GM23338 (cell line): ENCODE results near the gene RAB31. TPM values are rescaled to one million over a fixed set of nuclear protein-coding genes. Genes with fewer than 3 reads are reported as not detected.

Experiments
- ATAC-seq: fragments of 200-7000 bp; cut with Tn5 transposase; 3 replicates; pipeline ENCODE4 v1.9.1; 2020
- DNase-seq: peaks from one replicate; pipeline ENCODE4 v3.0.0-alpha.2; 2015; ENCODE audit warnings: low spot score
- H2AFZ ChIP-seq: fragments of 200-600 bp; sonication (generic); 2 replicates; pipeline ENCODE4 v1.8.0; 2016; ENCODE audit warnings: antibody characterized with exemption, mild to moderate bottlenecking, moderate library complexity
- H3F3A ChIP-seq: fragments of 200-600 bp; sonication (generic); replicated peaks from 2 replicates; pipeline ENCODE4 v1.8.0; 2017; ENCODE audit warnings: antibody characterized with exemption, mixed run types, low read depth
- H3K27ac ChIP-seq: fragments of 200-600 bp; sonication (generic); 2 replicates; pipeline ENCODE4 v1.6.1; 2016; ENCODE audit warnings: low read depth
- H3K27me3 ChIP-seq: fragments of 200-600 bp; sonication (generic); 2 replicates; pipeline ENCODE4 v1.8.0; 2016; ENCODE audit warnings: mild to moderate bottlenecking, mixed run types, moderate library complexity; ENCODE audit not compliant: insufficient read depth
- H3K36me3 ChIP-seq: fragments of 200-600 bp; sonication (generic); 2 replicates; pipeline ENCODE4 v1.8.0; 2016; ENCODE audit warnings: mild to moderate bottlenecking; ENCODE audit not compliant: insufficient read depth
- H3K4me1 ChIP-seq: fragments of 200-600 bp; sonication (generic); 2 replicates; pipeline ENCODE4 v1.8.0; 2016; ENCODE audit warnings: mild to moderate bottlenecking, moderate library complexity; ENCODE audit not compliant: insufficient read depth
- H3K4me2 ChIP-seq: fragments of 200-600 bp; sonication (generic); 2 replicates; pipeline ENCODE4 v1.7.1; 2017; ENCODE audit warnings: mixed run types
- H3K4me3 ChIP-seq: fragments of 200-600 bp; sonication (generic); 2 replicates; pipeline ENCODE4 v1.6.1; 2016; ENCODE audit warnings: mixed run types
- H3K79me2 ChIP-seq: fragments of 200-600 bp; sonication (generic); replicated peaks from 2 replicates; pipeline ENCODE4 v1.8.0; 2017; ENCODE audit warnings: mild to moderate bottlenecking; ENCODE audit not compliant: insufficient read depth
- H3K9me2 ChIP-seq: fragments of 200-600 bp; sonication (generic); 2 replicates; pipeline ENCODE4 v1.8.0; 2017; ENCODE audit not compliant: insufficient read depth
- H4K20me1 ChIP-seq: fragments of 200-600 bp; sonication (generic); replicated peaks from 2 replicates; pipeline ENCODE4 v1.8.0; 2017; ENCODE audit warnings: mild to moderate bottlenecking; ENCODE audit not compliant: insufficient read depth
- H3K27ac Mint-ChIP-seq: 2 replicates; pipeline ENCODE4 v1.8.0; 2020; ENCODE audit warnings: inconsistent platforms, mild to moderate bottlenecking, moderate library complexity, mixed read lengths
- H3K27me3 Mint-ChIP-seq: 3 replicates; pipeline ENCODE4 v1.8.0; 2022; ENCODE audit warnings: low read depth, mild to moderate bottlenecking, moderate library complexity, mixed read lengths, inconsistent platforms; ENCODE audit not compliant: insufficient read depth, poor library complexity
- H3K36me3 Mint-ChIP-seq: 3 replicates; pipeline ENCODE4 v1.8.0; 2021; ENCODE audit warnings: low read depth, mild to moderate bottlenecking, inconsistent platforms, moderate library complexity, mixed read lengths
- H3K4me1 Mint-ChIP-seq: 3 replicates; pipeline ENCODE4 v1.8.0; 2020; ENCODE audit warnings: mild to moderate bottlenecking, inconsistent platforms, mixed read lengths
- H3K4me3 Mint-ChIP-seq: 3 replicates; pipeline ENCODE4 v1.8.0; 2021; ENCODE audit warnings: moderate library complexity, mild to moderate bottlenecking, inconsistent platforms, mixed read lengths
- H3K9me3 Mint-ChIP-seq: 3 replicates; pipeline ENCODE4 v1.8.0; 2020; ENCODE audit warnings: moderate library complexity, mild to moderate bottlenecking, inconsistent platforms, mixed read lengths
- CREB1 ChIP-seq: fragments of 250-450 bp; sonication (Bioruptor Pico); IDR thresholded peaks from 2 replicates; pipeline ENCODE4 v1.5.0; 2020; ENCODE audit warnings: low read depth, mild to moderate bottlenecking, moderate library complexity
- EZH2 ChIP-seq: fragments of 200-600 bp; sonication (generic); IDR thresholded peaks from one replicate; pipeline ENCODE4 v1.8.0; 2017; ENCODE audit warnings: antibody characterized with exemption, mild to moderate bottlenecking, low read depth; ENCODE audit not compliant: unreplicated experiment
- EZH2phosphoT487 ChIP-seq: fragments of 200-600 bp; sonication (generic); IDR thresholded peaks from one replicate; pipeline ENCODE4 v1.8.1; 2018; ENCODE audit warnings: antibody characterized with exemption; ENCODE audit not compliant: unreplicated experiment
- NANOG ChIP-seq: IDR thresholded peaks from 2 replicates; pipeline ENCODE4 v1.6.1; 2016; ENCODE audit warnings: antibody characterized with exemption, borderline replicate concordance
- POLR2AphosphoS5 ChIP-seq: IDR thresholded peaks from 2 replicates; pipeline ENCODE4 v1.6.1; 2016; ENCODE audit warnings: antibody characterized with exemption, low read depth
- STAT1 ChIP-seq: IDR thresholded peaks from one replicate; pipeline ENCODE4 v1.6.1; 2016; ENCODE audit warnings: antibody characterized with exemption; ENCODE audit not compliant: unreplicated experiment
- ZNF114 ChIP-seq: fragments of 250-450 bp; sonication (Bioruptor Pico); IDR thresholded peaks from 2 replicates; pipeline ENCODE4 v1.5.0; 2020; ENCODE audit warnings: mild to moderate bottlenecking, moderate library complexity
- ZNF331 ChIP-seq: fragments of 250-450 bp; sonication (Bioruptor Pico); IDR thresholded peaks from 2 replicates; pipeline ENCODE4 v1.5.0; 2020; ENCODE audit warnings: low read depth, mild to moderate bottlenecking, moderate library complexity
- polyA plus RNA-seq: library from polyadenylated mRNA; unstranded; fragments of >200 nt; fragmentation: Nextera tagmentation; extraction: Ambion mirVana; gene quantifications from 2 replicates; pipeline ENCODE4 v1.2.1, GENCODE V29; 2016
- total RNA-seq: library from RNA; depleted of rRNA; stranded (reverse); fragments of >200 nt; shearing (Covaris generic); gene quantifications from 2 replicates; pipeline ENCODE4 v1.2.3, GENCODE V29; 2014
- TF ChIP-seq, protein P1 (sequence below), 2 experiments: fragments of 200-600 bp in 1 of 2; sonication (generic) in 1 of 2; conservative IDR thresholded peaks; 2 replicates each; pipeline versions ENCODE4 v1.5.1 to v1.6.1; 2016 to 2017; ENCODE audit warnings: antibody characterized with exemption in 2 of 2, low read depth in 2 of 2, mild to moderate bottlenecking in 2 of 2, moderate library complexity in 1 of 2
- TF ChIP-seq, protein P2 (sequence below): IDR thresholded peaks from one replicate; pipeline ENCODE4 v1.6.1; 2018; ENCODE audit warnings: antibody characterized with exemption; ENCODE audit not compliant: unreplicated experiment
- TF ChIP-seq, protein P3 (sequence below): IDR thresholded peaks from 2 replicates; pipeline ENCODE4 v1.6.1; 2016; ENCODE audit warnings: antibody characterized with exemption

The RAB31 gene
- total and polyA plus RNA-seq, 2 experiments from 2014 or later, result 33.8 to 46.1 TPM

DNA sequence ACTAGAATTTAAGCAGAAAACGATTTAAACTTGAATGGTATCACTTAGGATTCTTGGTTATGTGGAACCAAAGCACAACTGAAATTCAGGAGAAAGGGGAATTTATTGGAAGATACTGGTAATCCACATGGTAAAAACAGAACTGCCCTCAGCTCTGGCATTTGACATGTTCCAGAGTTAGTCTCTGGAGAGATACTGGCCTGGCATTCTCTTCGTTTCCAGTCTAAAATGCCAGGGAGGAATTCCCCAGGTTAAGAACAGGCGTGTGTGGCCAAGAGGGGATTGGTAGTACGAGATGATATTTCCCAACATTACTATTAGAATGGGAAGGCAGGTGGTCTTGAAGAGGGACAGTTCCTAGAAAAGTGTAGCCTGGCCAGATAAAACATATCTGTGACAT, 109.2 kb downstream of the RAB31 start:
- H3K79me2 ChIP-seq, result no peaks in the 10 kb centered on the region

DNA sequence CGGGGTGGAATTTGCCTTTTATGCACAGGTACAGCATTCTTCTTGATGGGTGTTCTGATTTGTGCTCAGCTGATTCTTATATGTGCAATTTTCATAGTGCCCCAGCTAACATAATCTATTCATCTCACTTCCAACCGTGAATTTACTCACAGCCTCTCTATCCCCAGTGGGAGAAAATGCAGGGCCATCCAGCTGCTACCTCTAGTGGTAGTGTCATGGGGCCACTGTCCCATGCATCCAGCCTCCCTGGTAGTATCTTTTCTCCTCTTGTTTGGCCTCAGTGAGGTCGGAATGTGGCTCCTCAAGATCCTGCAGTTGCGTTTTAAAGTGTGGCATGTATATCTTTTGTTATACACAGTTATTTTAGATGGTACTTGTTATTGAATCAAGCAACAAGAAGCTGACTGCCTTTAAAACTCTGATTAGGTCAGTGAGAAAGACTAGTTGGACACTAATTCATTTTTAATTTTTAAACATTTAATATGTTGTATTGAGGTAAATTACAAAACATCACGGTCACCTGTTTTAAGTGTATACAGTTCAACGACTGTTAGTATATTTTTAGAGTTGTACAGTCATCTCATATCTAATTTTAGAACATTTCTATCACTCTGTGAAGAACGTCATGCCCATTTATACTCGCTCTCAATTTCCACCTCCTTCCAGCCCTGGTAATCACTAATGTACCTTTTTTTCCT, 109.8 kb downstream of the RAB31 start:
- Histone ChIP-seq H3K4me3 (no peak overlapping the region), H2AFZ (no peak overlapping the region), H3K4me2 (no peak overlapping the region), H3K4me1 (no peaks in the 10 kb centered on the region), H3K27me3 (no peaks in the 10 kb centered on the region), H3K79me2 (no peaks in the 10 kb centered on the region), H3K36me3 (no peaks in the 10 kb centered on the region; the same call in 1 of the 2 replicates), H4K20me1 (no peaks in the 10 kb centered on the region), H3K9me2 (no peaks in the 10 kb centered on the region), H3K27ac (no peak overlapping the region), H3F3A (no peaks in the 10 kb centered on the region)
- H3K36me3 Mint-ChIP-seq, result peaks cover 14% of the 10 kb centered on the region
- H3K27me3 Mint-ChIP-seq, result no peaks in the 10 kb centered on the region
- no peak overlapping the region for H3K27ac Mint-ChIP-seq
- peaks cover 4% of the 10 kb centered on the region for H3K4me1 Mint-ChIP-seq
- DNase-seq, result no peak
- H3K4me3 Mint-ChIP-seq, result no peak overlapping the region
- H3K9me3 Mint-ChIP-seq, result 0 out of 3 replicates have a peak, but pooled peaks cover 3% of the 10 kb centered on the region
- ATAC-seq, result no peak
- TF ChIP-seq NANOG (no peak), ZNF114 (CRISPR knock-in tag) (no peak), CREB1 (CRISPR knock-in tag) (no peak), EZH2 (no peak), STAT1 (no peak), POLR2AphosphoS5 (no peak), EZH2phosphoT487 (no peak), ZNF331 (CRISPR knock-in tag) (no peak)
- TF ChIP-seq, protein P1, sequence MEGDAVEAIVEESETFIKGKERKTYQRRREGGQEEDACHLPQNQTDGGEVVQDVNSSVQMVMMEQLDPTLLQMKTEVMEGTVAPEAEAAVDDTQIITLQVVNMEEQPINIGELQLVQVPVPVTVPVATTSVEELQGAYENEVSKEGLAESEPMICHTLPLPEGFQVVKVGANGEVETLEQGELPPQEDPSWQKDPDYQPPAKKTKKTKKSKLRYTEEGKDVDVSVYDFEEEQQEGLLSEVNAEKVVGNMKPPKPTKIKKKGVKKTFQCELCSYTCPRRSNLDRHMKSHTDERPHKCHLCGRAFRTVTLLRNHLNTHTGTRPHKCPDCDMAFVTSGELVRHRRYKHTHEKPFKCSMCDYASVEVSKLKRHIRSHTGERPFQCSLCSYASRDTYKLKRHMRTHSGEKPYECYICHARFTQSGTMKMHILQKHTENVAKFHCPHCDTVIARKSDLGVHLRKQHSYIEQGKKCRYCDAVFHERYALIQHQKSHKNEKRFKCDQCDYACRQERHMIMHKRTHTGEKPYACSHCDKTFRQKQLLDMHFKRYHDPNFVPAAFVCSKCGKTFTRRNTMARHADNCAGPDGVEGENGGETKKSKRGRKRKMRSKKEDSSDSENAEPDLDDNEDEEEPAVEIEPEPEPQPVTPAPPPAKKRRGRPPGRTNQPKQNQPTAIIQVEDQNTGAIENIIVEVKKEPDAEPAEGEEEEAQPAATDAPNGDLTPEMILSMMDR (conservative IDR thresholded peaks at IDR 0.05; ENCODE audit: low read depth in 2 of 2), result no peak
- TF ChIP-seq, protein P2, sequence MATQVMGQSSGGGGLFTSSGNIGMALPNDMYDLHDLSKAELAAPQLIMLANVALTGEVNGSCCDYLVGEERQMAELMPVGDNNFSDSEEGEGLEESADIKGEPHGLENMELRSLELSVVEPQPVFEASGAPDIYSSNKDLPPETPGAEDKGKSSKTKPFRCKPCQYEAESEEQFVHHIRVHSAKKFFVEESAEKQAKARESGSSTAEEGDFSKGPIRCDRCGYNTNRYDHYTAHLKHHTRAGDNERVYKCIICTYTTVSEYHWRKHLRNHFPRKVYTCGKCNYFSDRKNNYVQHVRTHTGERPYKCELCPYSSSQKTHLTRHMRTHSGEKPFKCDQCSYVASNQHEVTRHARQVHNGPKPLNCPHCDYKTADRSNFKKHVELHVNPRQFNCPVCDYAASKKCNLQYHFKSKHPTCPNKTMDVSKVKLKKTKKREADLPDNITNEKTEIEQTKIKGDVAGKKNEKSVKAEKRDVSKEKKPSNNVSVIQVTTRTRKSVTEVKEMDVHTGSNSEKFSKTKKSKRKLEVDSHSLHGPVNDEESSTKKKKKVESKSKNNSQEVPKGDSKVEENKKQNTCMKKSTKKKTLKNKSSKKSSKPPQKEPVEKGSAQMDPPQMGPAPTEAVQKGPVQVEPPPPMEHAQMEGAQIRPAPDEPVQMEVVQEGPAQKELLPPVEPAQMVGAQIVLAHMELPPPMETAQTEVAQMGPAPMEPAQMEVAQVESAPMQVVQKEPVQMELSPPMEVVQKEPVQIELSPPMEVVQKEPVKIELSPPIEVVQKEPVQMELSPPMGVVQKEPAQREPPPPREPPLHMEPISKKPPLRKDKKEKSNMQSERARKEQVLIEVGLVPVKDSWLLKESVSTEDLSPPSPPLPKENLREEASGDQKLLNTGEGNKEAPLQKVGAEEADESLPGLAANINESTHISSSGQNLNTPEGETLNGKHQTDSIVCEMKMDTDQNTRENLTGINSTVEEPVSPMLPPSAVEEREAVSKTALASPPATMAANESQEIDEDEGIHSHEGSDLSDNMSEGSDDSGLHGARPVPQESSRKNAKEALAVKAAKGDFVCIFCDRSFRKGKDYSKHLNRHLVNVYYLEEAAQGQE, result no peak
- TF ChIP-seq, protein P3, sequence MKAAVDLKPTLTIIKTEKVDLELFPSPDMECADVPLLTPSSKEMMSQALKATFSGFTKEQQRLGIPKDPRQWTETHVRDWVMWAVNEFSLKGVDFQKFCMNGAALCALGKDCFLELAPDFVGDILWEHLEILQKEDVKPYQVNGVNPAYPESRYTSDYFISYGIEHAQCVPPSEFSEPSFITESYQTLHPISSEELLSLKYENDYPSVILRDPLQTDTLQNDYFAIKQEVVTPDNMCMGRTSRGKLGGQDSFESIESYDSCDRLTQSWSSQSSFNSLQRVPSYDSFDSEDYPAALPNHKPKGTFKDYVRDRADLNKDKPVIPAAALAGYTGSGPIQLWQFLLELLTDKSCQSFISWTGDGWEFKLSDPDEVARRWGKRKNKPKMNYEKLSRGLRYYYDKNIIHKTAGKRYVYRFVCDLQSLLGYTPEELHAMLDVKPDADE, result no peak

More for the DNA sequence above, 109.2 kb downstream of the RAB31 start:
- TF ChIP-seq ZNF114 (CRISPR knock-in tag) (no peak), EZH2phosphoT487 (no peak), NANOG (no peak)
- TF ChIP-seq, protein P1 (conservative IDR thresholded peaks at IDR 0.05; ENCODE audit: low read depth in 2 of 2), result no peak
- peaks cover 14% of the 10 kb centered on the region for H3K36me3 Mint-ChIP-seq
- DNase-seq (no peak), ATAC-seq (no peak)
- H3K27me3 Mint-ChIP-seq, result no peaks in the 10 kb centered on the region
- H3K9me3 Mint-ChIP-seq, result 0 out of 3 replicates have a peak, but pooled peaks cover 3% of the 10 kb centered on the region
- H3K4me3 Mint-ChIP-seq, result no peak overlapping the region
- Histone ChIP-seq H3K36me3 (no peaks in the 10 kb centered on the region; the same call in 1 of the 2 replicates), H2AFZ (no peak overlapping the region), H3K4me1 (no peaks in the 10 kb centered on the region), H3K4me2 (no peak overlapping the region), H3K9me2 (no peaks in the 10 kb centered on the region), H3K27me3 (no peaks in the 10 kb centered on the region), H3F3A (no peaks in the 10 kb centered on the region), H3K27ac (no peak overlapping the region), H3K4me3 (no peak overlapping the region), H4K20me1 (no peaks in the 10 kb centered on the region)
- no peak overlapping the region for H3K27ac Mint-ChIP-seq
- H3K4me1 Mint-ChIP-seq, result peaks cover 4% of the 10 kb centered on the region
